Heart left ventricle (tissue), 16 donors: ENCODE results near the gene TUT7. TPM values are rescaled to one million over a fixed set of nuclear protein-coding genes. Genes with fewer than 3 reads are reported as not detected.
"Not testable (repeated sequence)": the region's sequence is repeated elsewhere in the genome, so short reads cannot be mapped to it uniquely, and the experiment has no call there.

Source experiments
- ATAC-seq, 4 donors: fragments of 200-7000 bp; cut with Tn5 transposase; one replicate each; pipeline ENCODE4 v1.9.1; 2020 to 2022; ENCODE audit warnings: moderate library complexity in 4 of 4, mild to moderate bottlenecking in 3 of 4, moderate number of reproducible peaks in 1 of 4
- DNase-seq, 5 donors: peaks; one replicate each; pipeline ENCODE4 v3.0.0-alpha.2; 2020
- H3K27ac ChIP-seq, 12 donors: fragments of 200-600 bp; sonication (generic) in 4 of 12; one replicate each; pipeline versions ENCODE4 v1.5.0 to v1.8.0; 2016 to 2022; ENCODE audit warnings: mild to moderate bottlenecking in 2 of 12
- H3K27me3 ChIP-seq, 9 donors: fragments of 200-600 bp; sonication (generic) in 2 of 9; one replicate each; pipeline versions ENCODE4 v1.5.1 to v1.8.0; 2016 to 2022; ENCODE audit warnings: mild to moderate bottlenecking in 3 of 9
- H3K36me3 ChIP-seq, 9 donors: fragments of 200-600 bp; sonication (generic) in 2 of 9; one replicate each; pipeline versions ENCODE4 v1.5.0 to v1.8.0; 2018 to 2022; ENCODE audit warnings: mild to moderate bottlenecking in 2 of 9
- H3K4me1 ChIP-seq, 12 donors: fragments of 200-600 bp; sonication (generic) in 4 of 12; one replicate each; pipeline versions ENCODE4 v1.5.0 to v1.8.0; 2016 to 2022; ENCODE audit warnings: mild to moderate bottlenecking in 3 of 12
- H3K4me3 ChIP-seq, 12 donors: fragments of 200-600 bp; sonication (generic) in 4 of 12; one replicate each; pipeline versions ENCODE4 v1.5.0 to v1.8.0; 2017 to 2022; ENCODE audit warnings: mild to moderate bottlenecking in 9 of 12, moderate library complexity in 4 of 12
- H3K9me3 ChIP-seq, 12 donors: fragments of 200-600 bp; sonication (generic) in 4 of 12; one replicate each; pipeline versions ENCODE4 v1.5.0 to v1.8.0; 2016 to 2022; ENCODE audit warnings: mild to moderate bottlenecking in 1 of 12
- CTCF ChIP-seq, 12 donors: fragments of 200-600 bp; sonication (generic) in 4 of 12; IDR thresholded peaks; one replicate each; pipeline versions ENCODE4 v1.5.0 to v1.8.0; 2018 to 2022; ENCODE audit warnings: antibody characterized with exemption in 12 of 12, mild to moderate bottlenecking in 5 of 12
- POLR2A ChIP-seq, 2 donors: fragments of 450-650 bp; IDR thresholded peaks; one replicate each; pipeline ENCODE4 v1.6.1; 2017; ENCODE audit warnings: antibody characterized with exemption in 2 of 2, mild to moderate bottlenecking in 2 of 2, moderate library complexity in 2 of 2
- WGBS, 4 donors: extraction: QIAGEN DNeasy Blood & Tissue Kit in 2 of 4; methylation state at CpG; one replicate each; pipeline versions ENCODE4 v1.1.5 to v1.1.7; 2013 to 2018; 5-methylcytosine and 5-hydroxymethylcytosine counted together
- intact Hi-C, 10 donors: fragments of 100-400 bp; cut with DNase I; formaldehyde crosslinking; loops; one replicate each; pipeline versions ENCODE4 v1.11.1 to v1.14.2; 2022
- long read RNA-seq, 3 donors: library from polyadenylated mRNA; unstranded; transcript quantifications; one replicate each; pipeline ENCODE4 v2.0.0, GENCODE V29; 2020 to 2021
- polyA plus RNA-seq, 2 donors: library from polyadenylated mRNA; stranded (reverse); fragments of 200-250 nt; gene quantifications; one replicate each; pipeline ENCODE4 v1.2.3, GENCODE V29; 2013
- total RNA-seq, 9 donors: library from RNA; depleted of rRNA in 2 of 9; stranded (reverse); fragments of >200 nt in 2 of 9; fragmentation: NEBNext Ultra II Directional in 3 of 9; extraction: Animal tissue kit (Norgen Biotek cat#: 25700) in 3 of 9; gene quantifications; one replicate each; pipeline versions ENCODE4 v1.1.0 to v1.2.4, GENCODE V29; 2016 to 2023
- donor health status: ischemic (EF 13 %, LVEDD 7.1; RV severe dilation, severe dysfunction).
- donor health status: healthy with polysubstance abuse.
- donor health status: DM: no; HTN: yes; CAD: no.
- donor health status: DM: no; HTN: no; CAD: no.
- donor health status: ischemic (EF 25% LVEDD 6.9; RV normal size, moderate dysfunction).
- donor health status: ischemic (EF 25% LVEDD 5.7; RV mildly dilated, moderate dysfunction).
- donor health status: healthy.
- donor health status: DM: yes; HTN: yes; CAD: no.
- donor health status: ischemic (EF 35%, LVEDD 5.7; RV mildly dilated, moderate dysfunction).
- donor health status: nonischemic (EF 11% LVEDD 7.7; RV severe dilation, severe dysfunction).
- donor health status: DM: yes; HTN: yes; CAD: no.
- donor health status: PGD.
- donor health status: ischemic (EF 29% LVEDD 5.4; RV normal size, mild dysfunction).
- donor health status: nonischemic (EF 23%, LVEDD 6.1; RV moderate dilation, normal function).

Gene TUT7
- total RNA-seq (10 to 100 TPM in 8 of 9 donors, 1 to 10 TPM in 1; 9.7 to 31.0 (median 16.5) TPM), polyA plus RNA-seq (1 to 10 TPM; 7.7 to 8.7 TPM)
- long read RNA-seq, donor 1, partial matches to known transcripts = 2 of 3 reads
- long read RNA-seq, donor 1, other reads (novel, unspliced or antisense) = 1 of 3 reads
- long read RNA-seq, donor 2, full-length matches to known transcripts = 1 of 27 reads
- long read RNA-seq, donor 2, partial matches to known transcripts = 17 of 27 reads
- long read RNA-seq, donor 2, other reads (novel, unspliced or antisense) = 9 of 27 reads
- long read RNA-seq, donor 3, full-length matches to known transcripts = 1 of 7 reads
- long read RNA-seq, donor 3, partial matches to known transcripts = 4 of 7 reads
- long read RNA-seq, donor 3, other reads (novel, unspliced or antisense) = 2 of 7 reads

- Histone ChIP-seq H3K27ac (peak within 1 kb of the TSS; percentile 84 to 99 (median 94)), H3K4me3 (peak within 1 kb of the TSS; percentile 55 to 99 (median 84)), H3K36me3 (peaks cover 0 to 23% (median 8%) of the 10 kb centered on the region in 9 donors), H3K27me3 (no peaks in the 10 kb centered on the region), H3K4me1 (peaks cover 4 to 62% (median 45%) of the 10 kb centered on the region in 12 donors), H3K9me3 (no peaks in the 10 kb centered on the region)
- TF ChIP-seq POLR2A (IDR thresholded peaks at IDR 0.05) (peak in 1 of 2 donors; percentile 86), CTCF (IDR thresholded peaks at IDR 0.05) (no peak)
- WGBS, 4 donors = 0 to 1% (median 0%) methylated on average over 47 to 79 of the region's 79 CpGs
- intact Hi-C loops = loop anchor here in 1 of 10 donors (2.0 to 5.0 kb wide), 2 partner anchors 61 to 72 kb away; partner anchors contain the start of gene ISCA1
- DNase-seq (peak; percentile 96 to 98 (median 97)), ATAC-seq (peak; percentile 98)
Observed at GRCh38 chr9:86354011-86354817, at the start of gene TUT7. Gene TUT7 (minus strand): TSS chr9:86354410. CDS start chr9:86353199, 1,211 bp downstream.

GRCh38 chr9:86402591-86402990, 48.4 kb upstream of the TUT7 start:
- Histone ChIP-seq H3K27me3 (peaks cover 0 to 9% (median 0%) of the 10 kb centered on the region in 9 donors), H3K9me3 (no peaks in the 10 kb centered on the region), H3K27ac (no peak overlapping the region), H3K36me3 (no peaks in the 10 kb centered on the region), H3K4me3 (no peak overlapping the region), H3K4me1 (peaks cover 0 to 19% (median 9%) of the 10 kb centered on the region in 12 donors)
- no peak for DNase-seq
- intact Hi-C loops = no loop called here
- WGBS, 4 donors = 36 to 53% (median 49%) methylated on average over 3 of the region's 3 CpGs
- ATAC-seq = no peak
- no peak for TF ChIP-seq CTCF (IDR thresholded peaks at IDR 0.05)

GRCh38 chr9:86396412-86396811, 42.2 kb upstream of the TUT7 start:
- intact Hi-C loops = no loop called here

GRCh38 chr9:86390184-86390583, 36.0 kb upstream of the TUT7 start:
- H3K27ac ChIP-seq, H3K4me1 ChIP-seq, ATAC-seq, DNase-seq, H3K4me3 ChIP-seq, intact Hi-C loops, H3K36me3 ChIP-seq: not testable (repeated sequence)
- WGBS, 4 donors = 66 to 80% (median 76%) methylated on average over 2 to 4 of the region's 4 CpGs
- Histone ChIP-seq H3K9me3 (peaks cover 0 to 15% (median 0%) of the 10 kb centered on the region in 12 donors), H3K27me3 (peaks cover 0 to 11% (median 0%) of the 10 kb centered on the region in 9 donors)

More at GRCh38 chr9:86396412-86396811, 42.2 kb upstream of the TUT7 start:
- no peak for ATAC-seq
- no peaks in the 10 kb centered on the region for H3K36me3 ChIP-seq
- H3K27ac ChIP-seq = no peak overlapping the region
- H3K27me3 ChIP-seq = peaks cover 0 to 3% (median 0%) of the 10 kb centered on the region in 9 donors
- H3K4me3 ChIP-seq = no peak overlapping the region
- H3K4me1 ChIP-seq = no peaks in the 10 kb centered on the region
- H3K9me3 ChIP-seq = peaks cover 0 to 16% (median 0%) of the 10 kb centered on the region in 12 donors
- TF ChIP-seq POLR2A (IDR thresholded peaks at IDR 0.05) (no peak), CTCF (IDR thresholded peaks at IDR 0.05) (no peak)
- no peak for DNase-seq
- WGBS, 4 donors = 88 to 94% (median 93%) methylated on average over 2 of the region's 2 CpGs
